Cardiac fibroblast (primary cell): ENCODE results near the gene FGFBP3.
"Not testable (repeated sequence)": the region's sequence is repeated elsewhere in the genome, so short reads cannot be mapped to it uniquely, and the experiment has no call there.

ENCODE experiments used
- DNase-seq, 2 donors: peaks; one replicate each; pipeline versions ENCODE4 v3.0.0 to v3.0.0-alpha.2; 2010; ENCODE audit warnings: low read depth in 2 of 2
- H3K4me3 ChIP-seq, 2 donors: replicated peaks in 1 of 2; 1 replicate in 1 of 2; 2 replicates in 1 of 2; pipeline ENCODE4 v1.5.1; 2011; ENCODE audit warnings: low read depth in 2 of 2, low read length in 2 of 2, mild to moderate bottlenecking in 2 of 2, moderate library complexity in 1 of 2
- CTCF ChIP-seq: IDR thresholded peaks from one replicate; pipeline ENCODE4 v1.5.1; 2011; ENCODE audit warnings: low read depth, mild to moderate bottlenecking, low read length, inconsistent platforms

The FGFBP3 gene

GRCh38 chr10:91907033-91907594 is 2.2 kb downstream of the FGFBP3 start:
- DNase-seq, result peak in 1 of 2 donors; percentile 12
- no peak for TF ChIP-seq CTCF
- H3K4me3 ChIP-seq, result no peak overlapping the region

GRCh38 chr10:91901784-91902677 is 7.3 kb downstream of the FGFBP3 start:
- TF ChIP-seq CTCF, result no peak
- no peak overlapping the region for H3K4me3 ChIP-seq
- DNase-seq, result peak; percentile 93 to 96

- no peak for DNase-seq
- H3K4me3 ChIP-seq, result no peak overlapping the region
- no peak for TF ChIP-seq CTCF
Measured at GRCh38 chr10:91897421-91897820, 11.9 kb downstream of the FGFBP3 start.

GRCh38 chr10:91896212-91896756 is 13.0 kb downstream of the FGFBP3 start:
- DNase-seq, result no peak
- TF ChIP-seq CTCF, result no peak
- H3K4me3 ChIP-seq, result no peak overlapping the region

- H3K4me3 ChIP-seq, DNase-seq: not testable (repeated sequence)
Measured at GRCh38 chr10:91894261-91894685, 15.0 kb downstream of the FGFBP3 start.

GRCh38 chr10:91893051-91893450 is 16.2 kb downstream of the FGFBP3 start:
- DNase-seq, result no peak
- H3K4me3 ChIP-seq, result no peak overlapping the region
- no peak for TF ChIP-seq CTCF
